GM12801 (cell line): ENCODE results near the gene NGLY1.

ENCODE experiments used
- TF ChIP-seq, protein P1 (sequence below): IDR thresholded peaks from one replicate; pipeline ENCODE4 v1.5.1; 2011; ENCODE audit warnings: control low read depth; ENCODE audit not compliant: insufficient read length; ENCODE audit errors: extremely low read depth

NGLY1 gene

DNA sequence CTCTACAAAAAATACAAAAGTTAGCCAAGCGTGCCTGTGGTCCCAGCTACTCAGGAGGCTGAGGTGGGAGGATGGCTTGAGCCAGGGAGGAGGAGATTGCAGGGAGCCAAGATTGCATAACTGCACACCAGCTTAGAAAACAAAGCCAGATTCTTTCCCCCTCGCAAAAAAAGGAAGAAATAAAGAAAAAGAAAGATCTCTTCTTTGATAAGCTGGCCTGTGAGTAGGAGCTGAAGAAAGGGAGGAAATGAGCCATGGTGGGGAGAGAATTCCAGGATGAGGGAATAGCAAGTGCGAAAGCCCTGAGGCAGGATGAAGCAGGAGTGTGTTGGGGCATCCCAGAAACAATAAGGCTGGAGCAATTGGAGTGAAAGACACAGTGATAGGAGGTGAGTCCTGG, 94.0 kb downstream of the NGLY1 start:
- TF ChIP-seq, protein P1, sequence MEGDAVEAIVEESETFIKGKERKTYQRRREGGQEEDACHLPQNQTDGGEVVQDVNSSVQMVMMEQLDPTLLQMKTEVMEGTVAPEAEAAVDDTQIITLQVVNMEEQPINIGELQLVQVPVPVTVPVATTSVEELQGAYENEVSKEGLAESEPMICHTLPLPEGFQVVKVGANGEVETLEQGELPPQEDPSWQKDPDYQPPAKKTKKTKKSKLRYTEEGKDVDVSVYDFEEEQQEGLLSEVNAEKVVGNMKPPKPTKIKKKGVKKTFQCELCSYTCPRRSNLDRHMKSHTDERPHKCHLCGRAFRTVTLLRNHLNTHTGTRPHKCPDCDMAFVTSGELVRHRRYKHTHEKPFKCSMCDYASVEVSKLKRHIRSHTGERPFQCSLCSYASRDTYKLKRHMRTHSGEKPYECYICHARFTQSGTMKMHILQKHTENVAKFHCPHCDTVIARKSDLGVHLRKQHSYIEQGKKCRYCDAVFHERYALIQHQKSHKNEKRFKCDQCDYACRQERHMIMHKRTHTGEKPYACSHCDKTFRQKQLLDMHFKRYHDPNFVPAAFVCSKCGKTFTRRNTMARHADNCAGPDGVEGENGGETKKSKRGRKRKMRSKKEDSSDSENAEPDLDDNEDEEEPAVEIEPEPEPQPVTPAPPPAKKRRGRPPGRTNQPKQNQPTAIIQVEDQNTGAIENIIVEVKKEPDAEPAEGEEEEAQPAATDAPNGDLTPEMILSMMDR, result no peak

DNA sequence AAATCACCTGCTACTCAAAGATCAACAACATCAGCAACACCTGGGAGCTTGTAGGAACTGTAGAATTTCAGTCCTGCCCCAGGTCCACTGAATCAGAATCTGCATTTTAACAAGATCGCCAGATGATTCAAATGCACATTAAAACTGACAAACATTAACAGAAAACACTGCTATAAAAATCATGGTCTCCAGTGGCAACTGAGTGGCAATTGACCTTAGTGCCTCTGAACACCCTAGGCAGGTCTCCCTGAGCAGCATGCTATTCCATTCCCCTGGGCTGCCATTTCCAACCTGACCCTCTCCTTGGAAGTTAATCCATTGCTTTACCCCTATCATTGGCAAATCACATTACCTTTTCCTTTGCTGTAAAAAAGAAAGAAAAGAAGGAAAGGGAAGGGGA, 95.5 kb downstream of the NGLY1 start:
- TF ChIP-seq, protein P1, result no peak

DNA sequence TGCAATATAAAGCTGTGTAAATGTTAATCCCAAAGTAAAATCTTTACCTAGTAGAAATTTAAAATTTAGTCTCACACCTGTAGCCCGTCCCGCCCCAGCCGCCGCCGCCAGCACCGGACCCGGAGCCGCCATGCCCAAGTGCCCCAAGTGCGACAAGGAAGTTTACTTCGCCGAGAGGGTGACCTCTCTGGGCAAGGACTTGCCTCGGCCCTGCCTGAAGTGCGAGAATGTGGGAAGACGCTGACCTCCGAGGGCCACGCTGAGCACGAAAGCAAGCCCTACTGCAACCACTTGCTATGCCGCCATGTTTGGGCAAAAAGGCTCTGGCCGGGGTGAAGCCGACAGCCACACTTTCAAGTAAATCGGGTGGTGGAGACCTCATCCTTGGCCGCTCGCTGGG, 96.5 kb downstream of the NGLY1 start:
- TF ChIP-seq, protein P1, result no peak

DNA sequence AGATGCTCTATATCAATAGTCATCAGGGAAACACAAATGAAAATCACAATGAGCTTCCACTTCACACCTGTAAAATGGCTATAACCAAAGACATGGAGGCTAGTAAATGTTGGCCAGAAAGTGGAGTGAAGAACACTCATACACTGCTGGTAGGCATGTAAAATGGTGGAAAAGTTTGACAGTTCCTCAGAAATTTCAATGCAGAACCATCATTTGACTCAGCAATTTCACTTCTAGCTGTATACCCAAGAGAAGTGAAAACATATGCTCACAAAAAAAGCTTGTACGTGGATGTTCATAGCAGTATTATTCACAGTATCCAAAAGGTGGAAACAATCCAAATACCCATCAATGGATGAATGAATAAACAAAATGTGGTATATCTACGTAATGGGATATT, 99.4 kb downstream of the NGLY1 start:
- TF ChIP-seq, protein P1, result no peak

DNA sequence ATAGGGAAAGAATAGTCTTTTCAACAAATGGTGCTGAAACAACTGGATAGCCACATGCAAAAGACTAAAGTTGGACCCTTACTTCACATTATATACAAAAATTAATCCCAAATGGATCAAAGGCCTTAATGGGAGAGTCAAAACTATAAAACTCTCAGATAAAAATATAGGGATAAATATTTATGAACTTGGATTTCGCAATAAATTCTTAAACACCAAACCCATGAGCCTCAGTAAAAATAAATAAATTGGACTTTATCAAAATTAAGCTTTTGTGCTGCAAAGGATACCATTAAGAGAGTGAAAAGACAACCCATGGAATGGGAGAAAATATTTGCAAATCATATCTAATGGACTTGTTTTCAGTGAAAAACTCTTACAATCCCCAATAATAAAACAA, 99.8 kb downstream of the NGLY1 start:
- TF ChIP-seq, protein P1, result no peak

DNA sequence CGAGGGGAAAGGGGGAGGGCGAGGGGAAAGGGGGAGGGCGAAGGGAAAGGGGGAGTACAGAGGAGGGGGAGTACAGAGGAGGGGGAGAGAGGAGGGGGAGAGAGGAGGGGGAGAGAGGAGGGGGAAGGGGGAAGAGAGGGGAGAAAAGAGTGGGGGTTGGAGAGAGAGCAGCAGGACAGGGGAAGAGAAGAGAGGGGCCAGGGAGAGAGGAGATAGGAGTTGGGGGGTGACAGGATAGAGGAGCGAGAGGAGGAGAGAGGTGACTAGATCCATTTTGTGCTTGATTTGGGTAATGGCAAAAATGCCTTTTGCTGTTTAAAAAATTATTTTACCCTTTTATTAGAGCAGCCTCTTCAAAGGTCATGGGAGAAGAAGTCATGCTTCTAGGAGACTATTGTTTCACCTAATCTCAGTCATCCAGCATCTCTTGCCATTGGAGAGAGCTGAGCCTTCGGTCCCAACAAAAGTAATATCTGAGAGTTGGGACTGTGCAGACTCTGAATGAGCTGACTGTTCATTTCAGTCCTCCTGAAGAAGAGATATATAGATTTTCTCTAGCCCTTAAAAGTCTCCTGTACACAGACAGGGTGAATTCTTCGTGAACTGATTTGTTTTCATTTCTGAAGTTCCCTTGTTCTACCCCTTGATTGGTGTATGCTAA, 103.5 kb downstream of the NGLY1 start:
- TF ChIP-seq, protein P1, result no peak

DNA sequence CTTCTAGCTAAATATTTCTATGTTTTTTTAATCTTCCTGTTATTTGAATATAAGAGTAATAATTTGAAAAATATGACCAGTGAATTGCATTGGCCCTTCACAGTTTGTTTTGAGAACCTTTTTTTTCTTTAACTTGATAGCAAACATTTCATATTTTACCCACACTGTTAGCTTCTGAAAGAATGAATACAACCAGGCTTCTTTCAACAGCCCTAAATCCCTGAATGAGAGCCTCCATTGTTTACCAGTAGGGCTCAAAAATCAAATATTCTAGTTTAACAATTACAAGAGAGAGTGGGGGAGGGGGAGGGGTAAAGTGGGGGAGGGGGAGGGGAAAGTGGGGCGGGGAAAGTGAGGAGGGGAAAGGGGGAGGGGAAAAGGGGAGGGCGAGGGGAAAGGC, 104.1 kb downstream of the NGLY1 start:
- TF ChIP-seq, protein P1, result no peak
